ENCODE data around the gene ABTB2.
"Not testable (repeated sequence)": the region's sequence is repeated elsewhere in the genome, so short reads cannot be mapped to it uniquely, and the experiment has no call there.

Gene ABTB2

DNA sequence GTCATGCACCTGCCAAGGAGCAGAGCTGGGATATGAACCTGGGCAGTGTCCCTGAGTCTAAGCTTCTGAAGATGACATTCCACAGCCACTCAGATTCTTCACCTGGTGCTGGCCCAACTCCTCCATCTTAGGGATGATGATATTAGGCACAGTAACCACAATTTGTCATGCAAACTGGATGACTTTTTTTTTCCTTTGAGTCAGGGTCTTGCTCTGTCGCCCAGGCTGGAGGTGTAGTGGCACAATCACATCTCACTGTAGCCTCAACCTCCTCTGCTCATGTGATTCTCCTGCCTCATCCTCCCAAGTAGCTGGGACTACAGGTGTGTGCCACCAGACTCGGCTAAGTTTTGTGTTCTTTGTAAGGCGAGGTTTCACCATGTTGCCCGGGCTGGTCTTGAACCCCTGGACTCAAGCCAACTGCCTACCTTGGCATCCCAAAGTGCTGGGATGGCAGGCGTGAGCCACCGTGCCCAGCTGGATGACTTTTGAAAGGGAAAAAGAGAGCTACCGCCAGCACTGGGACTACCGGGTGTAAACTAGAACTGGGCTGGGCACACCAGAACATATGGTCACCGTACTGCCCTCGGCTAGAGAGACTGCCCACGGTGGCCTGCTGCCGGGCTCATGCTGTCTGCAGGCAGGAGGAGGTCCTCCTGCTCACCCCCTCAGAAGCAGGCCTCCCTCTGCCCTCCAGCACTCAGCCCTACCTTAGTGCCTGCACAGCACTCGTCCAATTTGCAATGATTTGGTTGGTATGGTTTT is 174.7 kb downstream of the ABTB2 start:
- no peaks in the 10 kb centered on the region for H3K9me3 ChIP-seq (ENCODE audit: control insufficient read depth, insufficient read depth, low read length)
- no peak overlapping the region for H3K9ac ChIP-seq (ENCODE audit: low read depth, low read length)
- peaks cover 5% of the 10 kb centered on the region for H3K4me1 ChIP-seq (ENCODE audit: control insufficient read depth, insufficient read depth, low read length)
- H3K36me3 ChIP-seq (ENCODE audit: control insufficient read depth, insufficient read depth, low read length): no peaks in the 10 kb centered on the region
- H3K27me3 ChIP-seq (ENCODE audit: control insufficient read depth, insufficient read depth, low read length): no peaks in the 10 kb centered on the region
- no peak overlapping the region for H3K4me3 ChIP-seq (ENCODE audit: low read depth, low read length)

DNA sequence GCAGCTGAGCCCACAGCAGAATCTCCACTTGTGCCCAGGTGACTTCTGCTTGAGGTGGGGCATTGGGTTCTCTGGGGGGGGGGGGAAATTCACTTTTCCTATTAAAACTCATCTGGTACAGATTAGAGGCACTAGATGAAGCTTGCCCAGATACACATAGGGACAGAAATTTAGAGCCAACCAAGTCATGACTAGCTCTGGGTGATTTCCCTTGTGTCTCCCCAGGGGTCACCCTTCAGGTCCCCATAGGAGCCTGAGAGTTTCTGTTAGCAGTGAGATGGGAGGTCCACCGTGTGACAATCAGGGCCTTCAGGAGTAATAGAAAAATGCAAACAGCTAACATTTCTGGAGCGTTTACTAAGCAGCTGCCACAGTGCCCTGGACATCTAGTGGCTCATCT is 175.4 kb downstream of the ABTB2 start:
- Histone ChIP-seq H3K36me3 (ENCODE audit: control insufficient read depth, insufficient read depth, low read length) (no peaks in the 10 kb centered on the region), H3K4me3 (ENCODE audit: low read depth, low read length) (no peak overlapping the region)

GRCh38 chr11:34181856-34182405 is 175.9 kb downstream of the ABTB2 start:
- peaks cover 3% of the 10 kb centered on the region for H3K4me1 ChIP-seq (ENCODE audit: control insufficient read depth, insufficient read depth, low read length)
- H3K9ac ChIP-seq (ENCODE audit: low read depth, low read length): no peak overlapping the region
- no peaks in the 10 kb centered on the region for H3K36me3 ChIP-seq (ENCODE audit: control insufficient read depth, insufficient read depth, low read length)
- H3K9me3 ChIP-seq (ENCODE audit: control insufficient read depth, insufficient read depth, low read length): no peaks in the 10 kb centered on the region
- no peaks in the 10 kb centered on the region for H3K27me3 ChIP-seq (ENCODE audit: control insufficient read depth, insufficient read depth, low read length)
- no peak overlapping the region for H3K4me3 ChIP-seq (ENCODE audit: low read depth, low read length)

More for the DNA sequence above, 175.4 kb downstream of the ABTB2 start:
- Histone ChIP-seq H3K27me3 (ENCODE audit: control insufficient read depth, insufficient read depth, low read length) (no peaks in the 10 kb centered on the region), H3K4me1 (ENCODE audit: control insufficient read depth, insufficient read depth, low read length) (peaks cover 5% of the 10 kb centered on the region), H3K9me3 (ENCODE audit: control insufficient read depth, insufficient read depth, low read length) (no peaks in the 10 kb centered on the region), H3K9ac (ENCODE audit: low read depth, low read length) (no peak overlapping the region)

GRCh38 chr11:34181251-34181650 is 176.6 kb downstream of the ABTB2 start:
- no peaks in the 10 kb centered on the region for H3K4me1 ChIP-seq (ENCODE audit: control insufficient read depth, insufficient read depth, low read length)
- no peak overlapping the region for H3K4me3 ChIP-seq (ENCODE audit: low read depth, low read length)
- no peaks in the 10 kb centered on the region for H3K27me3 ChIP-seq (ENCODE audit: control insufficient read depth, insufficient read depth, low read length)
- no peak overlapping the region for H3K9ac ChIP-seq (ENCODE audit: low read depth, low read length)
- H3K9me3 ChIP-seq (ENCODE audit: control insufficient read depth, insufficient read depth, low read length): no peaks in the 10 kb centered on the region
- no peaks in the 10 kb centered on the region for H3K36me3 ChIP-seq (ENCODE audit: control insufficient read depth, insufficient read depth, low read length)

DNA sequence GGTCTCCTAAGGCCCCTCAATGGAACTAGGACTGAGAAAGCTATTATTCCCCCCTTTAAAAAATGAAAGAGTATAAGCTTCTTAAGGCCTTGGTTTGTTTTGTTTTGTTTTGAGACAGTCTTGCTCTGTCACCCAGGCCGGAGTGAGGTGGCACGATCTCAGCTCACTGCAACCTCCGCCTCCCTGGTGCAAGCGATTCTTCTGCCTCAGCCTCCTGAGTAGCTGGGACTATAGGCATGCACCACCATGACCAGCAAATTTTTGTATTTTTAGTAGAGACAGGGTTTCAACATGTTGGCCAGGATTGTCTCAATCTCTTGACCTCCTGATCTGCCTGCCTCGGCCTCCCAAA is 177.0 kb downstream of the ABTB2 start:
- H3K4me3 ChIP-seq (ENCODE audit: low read depth, low read length); H3K4me1 ChIP-seq (ENCODE audit: control insufficient read depth, insufficient read depth, low read length); H3K27me3 ChIP-seq (ENCODE audit: control insufficient read depth, insufficient read depth, low read length); H3K36me3 ChIP-seq (ENCODE audit: control insufficient read depth, insufficient read depth, low read length); H3K9me3 ChIP-seq (ENCODE audit: control insufficient read depth, insufficient read depth, low read length); H3K9ac ChIP-seq (ENCODE audit: low read depth, low read length): not testable (repeated sequence)

DNA sequence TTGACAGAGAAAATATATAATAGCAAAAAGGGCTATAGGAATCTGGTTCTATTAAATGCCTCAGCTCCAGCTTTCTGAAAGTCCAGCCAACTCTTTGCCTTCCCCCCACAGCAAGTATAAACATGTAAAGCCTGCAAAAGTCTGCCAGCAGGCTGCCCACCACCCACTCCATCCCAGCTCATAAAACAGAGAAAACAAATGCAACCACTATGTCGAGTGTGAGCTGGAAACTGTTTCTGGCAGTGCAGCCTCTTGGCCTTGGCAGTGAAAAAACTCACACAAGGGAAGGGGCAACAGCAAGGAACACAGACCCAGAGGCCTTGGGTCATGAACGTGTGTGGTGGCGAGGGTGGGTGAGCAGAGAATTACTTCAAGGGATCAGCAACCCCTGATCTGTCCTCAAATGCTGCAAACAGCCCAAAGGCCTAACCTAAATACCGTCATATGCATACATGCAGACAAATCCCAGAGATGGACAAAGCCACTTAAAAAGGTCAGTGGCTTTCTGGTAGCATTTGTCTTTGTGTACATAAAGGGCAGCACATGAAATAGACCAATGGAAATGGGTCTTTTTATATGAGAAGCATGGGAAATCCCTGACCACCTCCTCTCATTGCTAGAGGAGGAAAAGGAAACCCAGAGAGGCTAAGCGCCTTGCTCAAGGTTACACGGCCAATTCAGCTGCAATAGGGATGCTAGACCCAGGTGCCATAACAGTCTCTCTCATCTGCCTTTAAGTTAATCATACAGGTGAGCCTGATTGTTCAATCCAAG is 177.6 kb downstream of the ABTB2 start:
- Histone ChIP-seq H3K27me3 (ENCODE audit: control insufficient read depth, insufficient read depth, low read length) (no peaks in the 10 kb centered on the region), H3K36me3 (ENCODE audit: control insufficient read depth, insufficient read depth, low read length) (no peaks in the 10 kb centered on the region), H3K9ac (ENCODE audit: low read depth, low read length) (no peak overlapping the region), H3K9me3 (ENCODE audit: control insufficient read depth, insufficient read depth, low read length) (no peaks in the 10 kb centered on the region), H3K4me3 (ENCODE audit: low read depth, low read length) (no peak overlapping the region), H3K4me1 (ENCODE audit: control insufficient read depth, insufficient read depth, low read length) (no peaks in the 10 kb centered on the region)

GRCh38 chr11:34179026-34179675 is 178.7 kb downstream of the ABTB2 start:
- H3K4me3 ChIP-seq (ENCODE audit: low read depth, low read length): no peak overlapping the region
- H3K9ac ChIP-seq (ENCODE audit: low read depth, low read length): no peak overlapping the region
- no peaks in the 10 kb centered on the region for H3K36me3 ChIP-seq (ENCODE audit: control insufficient read depth, insufficient read depth, low read length)
- no peaks in the 10 kb centered on the region for H3K9me3 ChIP-seq (ENCODE audit: control insufficient read depth, insufficient read depth, low read length)
- H3K4me1 ChIP-seq (ENCODE audit: control insufficient read depth, insufficient read depth, low read length): no peaks in the 10 kb centered on the region
- H3K27me3 ChIP-seq (ENCODE audit: control insufficient read depth, insufficient read depth, low read length): no peaks in the 10 kb centered on the region

DNA sequence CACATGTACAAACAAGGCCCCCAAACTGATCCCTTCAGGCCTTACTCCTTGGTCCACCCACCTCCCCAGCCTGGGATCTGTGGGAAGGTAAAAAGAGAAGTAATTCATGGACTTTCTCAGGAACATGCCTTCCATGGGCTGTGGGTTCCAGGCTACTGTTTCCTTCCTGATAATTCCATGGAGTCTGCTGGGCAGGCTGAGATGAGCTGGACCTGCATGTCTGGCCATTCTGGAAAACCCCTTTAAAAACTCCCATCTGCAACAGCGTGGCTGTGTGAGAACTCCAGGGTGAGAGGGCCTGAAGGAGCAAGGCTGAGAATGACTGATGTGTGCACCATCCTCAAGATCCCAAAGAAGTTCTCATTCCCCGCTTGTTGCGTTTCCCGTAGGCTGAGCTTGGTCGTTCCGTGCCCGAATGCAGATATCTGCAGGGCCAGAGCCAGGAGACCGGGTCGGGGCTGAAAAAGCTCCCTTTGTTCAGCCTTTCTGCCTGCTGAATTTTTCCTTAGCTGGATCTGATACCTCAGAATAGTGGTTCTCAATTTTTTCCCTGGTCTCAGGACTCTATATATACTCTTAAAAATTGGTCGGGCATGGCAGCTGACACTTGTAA is 179.5 kb downstream of the ABTB2 start:
- H3K27me3 ChIP-seq (ENCODE audit: control insufficient read depth, insufficient read depth, low read length): no peaks in the 10 kb centered on the region
- no peak overlapping the region for H3K4me3 ChIP-seq (ENCODE audit: low read depth, low read length)
- no peaks in the 10 kb centered on the region for H3K36me3 ChIP-seq (ENCODE audit: control insufficient read depth, insufficient read depth, low read length)
- H3K4me1 ChIP-seq (ENCODE audit: control insufficient read depth, insufficient read depth, low read length): no peaks in the 10 kb centered on the region
- H3K9me3 ChIP-seq (ENCODE audit: control insufficient read depth, insufficient read depth, low read length): no peaks in the 10 kb centered on the region
- H3K9ac ChIP-seq (ENCODE audit: low read depth, low read length): no peak overlapping the region

- H3K4me3 ChIP-seq (ENCODE audit: low read depth, low read length): no peak overlapping the region
- no peaks in the 10 kb centered on the region for H3K4me1 ChIP-seq (ENCODE audit: control insufficient read depth, insufficient read depth, low read length)
- H3K9me3 ChIP-seq (ENCODE audit: control insufficient read depth, insufficient read depth, low read length): no peaks in the 10 kb centered on the region
- no peaks in the 10 kb centered on the region for H3K27me3 ChIP-seq (ENCODE audit: control insufficient read depth, insufficient read depth, low read length)
- H3K36me3 ChIP-seq (ENCODE audit: control insufficient read depth, insufficient read depth, low read length): no peaks in the 10 kb centered on the region
- H3K9ac ChIP-seq (ENCODE audit: low read depth, low read length): no peak overlapping the region
These were observed 181.0 kb downstream of the ABTB2 start for GRCh38 chr11:34176751-34177209.

DNA sequence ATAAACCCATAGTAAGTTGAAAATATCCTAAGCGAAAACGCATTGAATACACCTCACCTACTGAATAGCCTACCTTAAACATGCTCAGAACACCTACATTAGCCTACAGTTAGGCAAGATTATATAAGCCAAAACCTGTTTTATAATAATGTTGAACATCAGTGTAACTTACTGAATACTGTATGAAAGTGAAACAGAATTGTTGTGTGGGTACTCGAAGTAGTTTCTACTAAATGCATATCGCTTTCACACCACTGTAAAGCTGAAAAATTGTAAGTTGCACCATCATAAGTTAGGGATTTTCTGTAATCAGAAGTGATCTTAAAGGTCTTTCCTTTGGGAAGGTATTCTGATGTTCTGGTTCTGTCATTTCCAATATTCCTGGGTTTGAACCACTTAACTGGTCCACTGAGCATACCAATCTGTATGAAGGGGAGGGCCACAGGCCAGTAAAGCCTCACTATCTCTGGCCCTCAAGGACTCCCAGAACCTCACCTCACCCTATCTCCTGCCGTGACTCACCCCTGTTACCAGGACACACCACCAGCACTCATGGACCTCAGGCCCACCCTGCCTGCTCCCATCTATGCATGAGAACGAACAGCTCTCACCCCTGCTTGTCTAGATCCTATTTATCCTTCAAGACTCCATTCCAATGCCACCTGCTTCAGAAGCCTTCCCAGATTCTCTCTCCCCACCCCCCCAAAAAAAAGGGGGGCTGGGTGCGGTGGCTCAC is 182.4 kb downstream of the ABTB2 start:
- Histone ChIP-seq H3K9ac (ENCODE audit: low read depth, low read length) (no peak overlapping the region), H3K27me3 (ENCODE audit: control insufficient read depth, insufficient read depth, low read length) (no peaks in the 10 kb centered on the region), H3K9me3 (ENCODE audit: control insufficient read depth, insufficient read depth, low read length) (no peaks in the 10 kb centered on the region), H3K4me3 (ENCODE audit: low read depth, low read length) (no peak overlapping the region), H3K36me3 (ENCODE audit: control insufficient read depth, insufficient read depth, low read length) (no peaks in the 10 kb centered on the region), H3K4me1 (ENCODE audit: control insufficient read depth, insufficient read depth, low read length) (no peaks in the 10 kb centered on the region)
